CD4-positive, alpha-beta T cell treated with Interferon alpha-2 for 1 hour (primary cell): ENCODE measurements around the gene ESM1.
A peak's percentile ranks its signal among the peaks of the same experiment; 100 is the strongest.
"Not testable (repeated sequence)": the region's sequence is repeated elsewhere in the genome, so short reads cannot be mapped to it uniquely, and the experiment has no call there.

ENCODE experiments used
- DNase-seq, 2 donors: peaks; one replicate each; pipeline ENCODE4 v3.0.0-alpha.2; 2020 to 2022

ESM1 gene

GRCh38 chr5:54985301-54986268 is at the start of gene ESM1:
ESM1 (minus strand) TSS chr5:54985593; CDS start chr5:54985517, 76 bp downstream.
- no peak for DNase-seq

- no peak for DNase-seq
Measured at GRCh38 chr5:55033568-55033967, 48.2 kb upstream of the ESM1 start.

- DNase-seq: no peak
Measured at GRCh38 chr5:55031492-55031891, 46.1 kb upstream of the ESM1 start.

- DNase-seq: no peak
Measured at GRCh38 chr5:55030676-55031369, 45.4 kb upstream of the ESM1 start.

GRCh38 chr5:55030220-55030619 is 44.8 kb upstream of the ESM1 start:
- no peak for DNase-seq

- DNase-seq: peak; percentile 17 to 66
Measured at GRCh38 chr5:55027595-55027994, 42.2 kb upstream of the ESM1 start.

GRCh38 chr5:55022450-55022849 is 37.1 kb upstream of the ESM1 start:
- peak in 1 of 2 donors; percentile 49 for DNase-seq

GRCh38 chr5:55021821-55022220 is 36.4 kb upstream of the ESM1 start:
- DNase-seq: no peak

- DNase-seq: no peak
Measured at GRCh38 chr5:55021410-55021809, 36.0 kb upstream of the ESM1 start.

GRCh38 chr5:55010149-55010548 is 24.8 kb upstream of the ESM1 start:
- not testable (repeated sequence) for DNase-seq

GRCh38 chr5:55004729-55005128 is 19.3 kb upstream of the ESM1 start:
- DNase-seq: no peak

- DNase-seq: no peak
Measured at GRCh38 chr5:55003432-55004065, 18.2 kb upstream of the ESM1 start.

GRCh38 chr5:55002166-55002565 is 16.8 kb upstream of the ESM1 start:
- peak in 1 of 2 donors; percentile 23 for DNase-seq

GRCh38 chr5:54997081-54997480 is 11.7 kb upstream of the ESM1 start:
- DNase-seq: no peak

- no peak for DNase-seq
Measured at GRCh38 chr5:54996466-54996865, 11.1 kb upstream of the ESM1 start.

- DNase-seq: no peak
Measured at GRCh38 chr5:54995168-54995567, 9.8 kb upstream of the ESM1 start.

- no peak for DNase-seq
Measured at GRCh38 chr5:54994628-54995027, 9.2 kb upstream of the ESM1 start.

- DNase-seq: no peak
Measured at GRCh38 chr5:54993318-54993717, 7.9 kb upstream of the ESM1 start.

GRCh38 chr5:54991416-54991815 is 6.0 kb upstream of the ESM1 start:
- DNase-seq: no peak

- no peak for DNase-seq
Measured at GRCh38 chr5:54990841-54991258, 5.5 kb upstream of the ESM1 start.

- peak in 1 of 2 donors; percentile 22 for DNase-seq
Measured at GRCh38 chr5:54988817-54989216, 3.4 kb upstream of the ESM1 start.

GRCh38 chr5:54988218-54988617 is 2.8 kb upstream of the ESM1 start:
- no peak for DNase-seq

GRCh38 chr5:54986269-54986654 is 869 bp upstream of the ESM1 start:
- no peak for DNase-seq

GRCh38 chr5:54981928-54982327 is 3.5 kb downstream of the ESM1 start:
- no peak for DNase-seq
